Mammary epithelial cell (primary cell): ENCODE data around the gene UQCC5.

Experiments
- EZH2 ChIP-seq: IDR thresholded peaks from 2 replicates; pipeline ENCODE4 v1.6.1; 2012; ENCODE audit warnings: low read length, inconsistent platforms, borderline replicate concordance
- TF ChIP-seq, protein P1 (sequence below), 2 donors: IDR thresholded peaks in 1 of 2; conservative IDR thresholded peaks in 1 of 2; 2 replicates each; pipeline ENCODE4 v1.5.1; 2011 to 2012; ENCODE audit warnings: inconsistent platforms in 2 of 2, low read length in 2 of 2, mild to moderate bottlenecking in 2 of 2, control low read depth in 1 of 2, low read depth in 1 of 2; ENCODE audit not compliant: insufficient read depth in 1 of 2; ENCODE audit errors: extremely low read depth in 1 of 2

DNA sequence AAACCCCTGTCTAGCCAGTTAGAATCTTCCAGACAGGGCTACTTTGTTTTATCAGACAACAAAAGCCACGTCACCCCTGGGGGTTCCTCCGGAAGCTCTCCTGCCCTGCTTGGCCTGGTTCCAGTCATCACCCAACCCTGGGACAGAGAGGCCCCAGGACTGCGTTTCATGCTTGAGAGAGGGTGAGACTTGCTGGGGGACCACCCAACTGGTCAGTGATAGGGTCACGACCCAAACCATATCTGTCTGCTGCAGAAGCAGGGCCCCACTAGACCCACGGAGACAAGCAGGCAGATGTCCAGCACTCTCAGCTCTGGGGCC, 3.9 kb upstream of the UQCC5 start:
- TF ChIP-seq, protein P1, sequence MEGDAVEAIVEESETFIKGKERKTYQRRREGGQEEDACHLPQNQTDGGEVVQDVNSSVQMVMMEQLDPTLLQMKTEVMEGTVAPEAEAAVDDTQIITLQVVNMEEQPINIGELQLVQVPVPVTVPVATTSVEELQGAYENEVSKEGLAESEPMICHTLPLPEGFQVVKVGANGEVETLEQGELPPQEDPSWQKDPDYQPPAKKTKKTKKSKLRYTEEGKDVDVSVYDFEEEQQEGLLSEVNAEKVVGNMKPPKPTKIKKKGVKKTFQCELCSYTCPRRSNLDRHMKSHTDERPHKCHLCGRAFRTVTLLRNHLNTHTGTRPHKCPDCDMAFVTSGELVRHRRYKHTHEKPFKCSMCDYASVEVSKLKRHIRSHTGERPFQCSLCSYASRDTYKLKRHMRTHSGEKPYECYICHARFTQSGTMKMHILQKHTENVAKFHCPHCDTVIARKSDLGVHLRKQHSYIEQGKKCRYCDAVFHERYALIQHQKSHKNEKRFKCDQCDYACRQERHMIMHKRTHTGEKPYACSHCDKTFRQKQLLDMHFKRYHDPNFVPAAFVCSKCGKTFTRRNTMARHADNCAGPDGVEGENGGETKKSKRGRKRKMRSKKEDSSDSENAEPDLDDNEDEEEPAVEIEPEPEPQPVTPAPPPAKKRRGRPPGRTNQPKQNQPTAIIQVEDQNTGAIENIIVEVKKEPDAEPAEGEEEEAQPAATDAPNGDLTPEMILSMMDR (conservative IDR thresholded peaks at IDR 0.05 in 1 of 2, IDR thresholded peaks at IDR 0.05 in 1 of 2; ENCODE audit: extremely low read depth in 1 of 2, insufficient read depth in 1 of 2, low read depth in 1 of 2, low read length in 2 of 2): no peak
- no peak for TF ChIP-seq EZH2
